ENCODE data around the gene KCTD1. TPM values are rescaled to one million over a fixed set of nuclear protein-coding genes. Genes with fewer than 3 reads are reported as not detected.

Gene KCTD1
- polyA plus RNA-seq, 1 of the 3 experiments (the other 2 are of a cell fraction): 12.8 TPM

- TF ChIP-seq ZBTB33 (IDR thresholded peaks at IDR 0.05; ENCODE audit: borderline replicate concordance, low read depth): no peak
- no peak for TF ChIP-seq FOXM1 (IDR thresholded peaks at IDR 0.05; ENCODE audit: low read depth)
These were observed 73.8 kb downstream of the KCTD1 start (continued) for GRCh38 chr18:26474542-26474941.

GRCh38 chr18:26473672-26474071 lies 74.7 kb downstream of the KCTD1 start:
- WGBS (ENCODE audit: low lambda C conversion rate): 98% methylated on average over 4 of the region's 4 CpGs
- POLR2A ChIA-PET: no interaction called here
- peaks cover 14 to 16% of the 10 kb centered on the region in 2 experiments for H3K36me3 ChIP-seq (replicated peaks in 1 of 2; ENCODE audit: control insufficient read depth in 1 of 2, insufficient read depth in 2 of 2, low read length in 1 of 2)
- H3K27ac ChIP-seq (ENCODE audit: low read depth in 2 of 2, low read length in 1 of 2): no peak overlapping the region
- no peak for DNase-seq
- no peaks in the 10 kb centered on the region for H3K27me3 ChIP-seq (ENCODE audit: insufficient read depth)
- H3K4me1 ChIP-seq (ENCODE audit: control insufficient read depth in 1 of 2, insufficient read depth in 2 of 2, low read depth in 1 of 2, low read length in 1 of 2): peaks cover 0 to 12% of the 10 kb centered on the region in 2 experiments; a peak in 2 of 4 replicates
- H3F3A ChIP-seq (replicated peaks; ENCODE audit: insufficient read depth): peaks cover 4% of the 10 kb centered on the region
- no peak overlapping the region for H3K4me2 ChIP-seq
- H3K9ac ChIP-seq: no peak overlapping the region
- no peak for TF ChIP-seq SIN3A (IDR thresholded peaks at IDR 0.05; ENCODE audit: borderline replicate concordance, low read depth, low read length)
- TF ChIP-seq NFIC (IDR thresholded peaks at IDR 0.05; ENCODE audit: borderline replicate concordance): no peak
- TF ChIP-seq PBX3 (IDR thresholded peaks at IDR 0.05): no peak
- no peak for TF ChIP-seq MEF2A (IDR thresholded peaks at IDR 0.05; ENCODE audit: borderline replicate concordance, low read depth)
- TF ChIP-seq ZBTB33 (IDR thresholded peaks at IDR 0.05; ENCODE audit: borderline replicate concordance, low read depth): no peak
- H3K79me2 ChIP-seq (ENCODE audit: insufficient read depth): no peaks in the 10 kb centered on the region
- no peak overlapping the region for H2AFZ ChIP-seq (ENCODE audit: low read depth)
- no peaks in the 10 kb centered on the region for H3K9me2 ChIP-seq
- no peaks in the 10 kb centered on the region for H3K9me3 ChIP-seq
- H3K4me3 ChIP-seq (ENCODE audit: low read depth in 2 of 2, low read length in 1 of 2): no peak overlapping the region
- CTCF ChIA-PET: interaction anchor here (1.2 to 2.0 kb wide), 3 partner anchors 9 to 175 kb away, joined by 3 to 6 read pairs (median 4); no protein-coding TSS in a partner anchor
- H4K20me1 ChIP-seq (ENCODE audit: insufficient read depth): no peaks in the 10 kb centered on the region

GRCh38 chr18:26471826-26472225 lies 76.5 kb downstream of the KCTD1 start:
- Histone ChIP-seq H3K79me2 (ENCODE audit: insufficient read depth) (no peaks in the 10 kb centered on the region), H3K4me2 (no peak overlapping the region; the same call in 1 of the 2 replicates), H3F3A (replicated peaks; ENCODE audit: insufficient read depth) (peaks cover 4% of the 10 kb centered on the region), H3K4me1 (ENCODE audit: control insufficient read depth in 1 of 2, insufficient read depth in 2 of 2, low read depth in 1 of 2, low read length in 1 of 2) (peaks cover 0 to 3% of the 10 kb centered on the region in 2 experiments; a peak in 1 of 4 replicates), H2AFZ (ENCODE audit: low read depth) (no peak overlapping the region), H4K20me1 (ENCODE audit: insufficient read depth) (no peaks in the 10 kb centered on the region), H3K36me3 (replicated peaks in 1 of 2; ENCODE audit: control insufficient read depth in 1 of 2, insufficient read depth in 2 of 2, low read length in 1 of 2) (peaks cover 14 to 16% of the 10 kb centered on the region in 2 experiments), H3K9me2 (no peaks in the 10 kb centered on the region), H3K27me3 (ENCODE audit: insufficient read depth) (no peaks in the 10 kb centered on the region), H3K9me3 (no peaks in the 10 kb centered on the region), H3K4me3 (ENCODE audit: low read depth in 2 of 2, low read length in 1 of 2) (no peak overlapping the region), H3K27ac (ENCODE audit: low read depth in 2 of 2, low read length in 1 of 2) (no peak overlapping the region), H3K9ac (no peak overlapping the region)
- DNase-seq: no peak
- WGBS (ENCODE audit: low lambda C conversion rate): 88% methylated on average over 8 of the region's 9 CpGs
- ChIA-PET POLR2A (no interaction called here), CTCF (no interaction called here)
- TF ChIP-seq YY1 (IDR thresholded peaks at IDR 0.05; ENCODE audit: low read depth): no peak
